Measurements from ENCODE around the gene BCL6.

DNA sequence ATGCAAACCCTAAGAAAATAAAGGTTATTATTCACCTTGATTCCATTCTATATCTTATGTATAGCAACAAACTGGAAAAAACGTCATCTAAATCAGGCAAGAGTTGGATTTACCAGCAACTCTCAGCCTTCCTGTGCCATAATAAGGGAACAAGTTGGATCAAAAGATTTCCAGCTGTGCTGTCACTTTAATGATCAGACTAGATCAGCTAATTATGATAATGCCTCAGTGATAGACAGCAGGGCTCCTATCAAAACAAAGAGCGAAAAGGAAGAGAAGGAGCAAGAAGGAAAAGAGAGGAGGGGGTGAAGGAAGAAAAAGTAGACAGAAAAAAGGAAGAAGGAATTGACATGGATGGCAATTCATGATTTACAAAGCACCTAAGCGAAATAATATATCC is 36.7 kb upstream of the BCL6 start:
- TF ChIP-seq, protein P1, sequence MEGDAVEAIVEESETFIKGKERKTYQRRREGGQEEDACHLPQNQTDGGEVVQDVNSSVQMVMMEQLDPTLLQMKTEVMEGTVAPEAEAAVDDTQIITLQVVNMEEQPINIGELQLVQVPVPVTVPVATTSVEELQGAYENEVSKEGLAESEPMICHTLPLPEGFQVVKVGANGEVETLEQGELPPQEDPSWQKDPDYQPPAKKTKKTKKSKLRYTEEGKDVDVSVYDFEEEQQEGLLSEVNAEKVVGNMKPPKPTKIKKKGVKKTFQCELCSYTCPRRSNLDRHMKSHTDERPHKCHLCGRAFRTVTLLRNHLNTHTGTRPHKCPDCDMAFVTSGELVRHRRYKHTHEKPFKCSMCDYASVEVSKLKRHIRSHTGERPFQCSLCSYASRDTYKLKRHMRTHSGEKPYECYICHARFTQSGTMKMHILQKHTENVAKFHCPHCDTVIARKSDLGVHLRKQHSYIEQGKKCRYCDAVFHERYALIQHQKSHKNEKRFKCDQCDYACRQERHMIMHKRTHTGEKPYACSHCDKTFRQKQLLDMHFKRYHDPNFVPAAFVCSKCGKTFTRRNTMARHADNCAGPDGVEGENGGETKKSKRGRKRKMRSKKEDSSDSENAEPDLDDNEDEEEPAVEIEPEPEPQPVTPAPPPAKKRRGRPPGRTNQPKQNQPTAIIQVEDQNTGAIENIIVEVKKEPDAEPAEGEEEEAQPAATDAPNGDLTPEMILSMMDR (IDR thresholded peaks at IDR 0.05), result no peak
- TF ChIP-seq EZH2phosphoT487 (IDR thresholded peaks at IDR 0.05), result no peak
